HCT116 (cell line): ENCODE data around the gene F2RL2. TPM values are rescaled to one million over a fixed set of nuclear protein-coding genes. Genes with fewer than 3 reads are reported as not detected.

Source experiments
- ATAC-seq: fragments of 200-7000 bp; cut with Tn5 transposase; 2 replicates; pipeline ENCODE4 v1.9.1; 2020; ENCODE audit warnings: mild to moderate bottlenecking, moderate library complexity
- BruUV-seq: library from RNA; stranded (reverse); fragments of 400-500 nt; replicated peaks from 2 replicates; lab custom pipeline; 2021; lab: Mats Ljungman, UMichigan
- CTCF ChIA-PET: fragments of 300-600 bp; sonication (Branson Sonifier 250); formaldehyde crosslinking; loops from one replicate; lab custom pipeline; 2021; ENCODE audit warnings: antibody characterized with exemption; lab: Charles Lee
- POLR2A ChIA-PET: fragments of 300-600, 350-600 bp; sonication (Branson Sonifier 250); formaldehyde crosslinking; loops from one replicate; lab custom pipeline; 2021; ENCODE audit warnings: antibody characterized with exemption; lab: Charles Lee
- RAD21 ChIA-PET, 2 experiments: fragments of 300-600 bp; sonication (Branson Sonifier 250); formaldehyde crosslinking; loops; one replicate each; lab custom pipeline; 2023; ENCODE audit warnings: low total read pairs in 2 of 2; ENCODE audit not compliant: uncharacterized antibody in 2 of 2, unreplicated experiment in 2 of 2, low non-redundant PET in 1 of 2; lab: Charles Lee
- DNase-seq: peaks from one replicate; pipeline ENCODE4 v3.0.0-alpha.2; 2010; ENCODE audit warnings: low read depth, low spot score
- H2AFZ ChIP-seq: fragments of 200-600 bp; shearing (Covaris generic), sonication (generic); 2 replicates; pipeline ENCODE4 v1.6.1; 2017; ENCODE audit warnings: low read depth, mixed run types, mixed read lengths, antibody characterized with exemption, low read length; ENCODE audit not compliant: poor library complexity, severe bottlenecking
- H3K27ac ChIP-seq: 2 replicates; pipeline ENCODE4 v1.5.1; 2012; ENCODE audit warnings: low read depth, low read length
- H3K27me3 ChIP-seq: fragments of 200-600 bp; sonication (generic); 2 replicates; pipeline ENCODE4 v1.6.1; 2016; ENCODE audit warnings: mixed run types, low read length, mixed read lengths; ENCODE audit not compliant: insufficient read depth
- H3K36me3 ChIP-seq, 2 experiments: fragments of 200-500 bp in 1 of 2; fragments of 200-600 bp in 1 of 2; sonication (Bioruptor generic) in 1 of 2; sonication (generic) in 1 of 2; 2 replicates each; pipeline versions ENCODE4 v1.5.1 to v1.6.1; 2014 to 2016; ENCODE audit warnings: low read length in 2 of 2, inconsistent platforms in 1 of 2, mixed read lengths in 1 of 2, mixed run types in 1 of 2; ENCODE audit not compliant: insufficient read depth in 2 of 2, control insufficient read depth in 1 of 2
- H3K4me1 ChIP-seq, 2 experiments: fragments of 200-600 bp in 1 of 2; sonication (generic) in 1 of 2; 2 replicates each; pipeline versions ENCODE4 v1.5.1 to v1.6.1; 2012 to 2017; ENCODE audit warnings: low read length in 2 of 2, inconsistent platforms in 1 of 2, mild to moderate bottlenecking in 1 of 2, mixed read lengths in 1 of 2, mixed run types in 1 of 2, moderate library complexity in 1 of 2; ENCODE audit not compliant: insufficient read depth in 2 of 2, control insufficient read depth in 1 of 2
- H3K4me2 ChIP-seq: fragments of 200-600 bp; sonication (generic); 2 replicates; pipeline ENCODE4 v1.6.1; 2017; ENCODE audit warnings: mixed run types, low read length, mixed read lengths
- H3K4me3 ChIP-seq, 2 experiments: fragments of 200-600 bp in 1 of 2; sonication (generic) in 1 of 2; replicated peaks in 1 of 2; 2 replicates each; pipeline ENCODE4 v1.5.1; 2011 to 2016; ENCODE audit warnings: low read length in 2 of 2, control low read depth in 1 of 2, low read depth in 1 of 2, mild to moderate bottlenecking in 1 of 2, mixed read lengths in 1 of 2, mixed run types in 1 of 2
- H3K79me2 ChIP-seq: fragments of 200-600 bp; sonication (generic); 2 replicates; pipeline ENCODE4 v1.6.1; 2017; ENCODE audit warnings: mild to moderate bottlenecking, mixed run types, low read length, moderate library complexity, mixed read lengths; ENCODE audit not compliant: insufficient read depth
- H3K9ac ChIP-seq: fragments of 200-600 bp; sonication (generic); 2 replicates; pipeline ENCODE4 v1.6.1; 2016; ENCODE audit warnings: low read length, mixed read lengths
- H3K9me2 ChIP-seq: fragments of 200-600 bp; sonication (generic), shearing (Covaris generic); 2 replicates; pipeline ENCODE4 v1.6.1; 2017; ENCODE audit warnings: mixed run types, mild to moderate bottlenecking, moderate library complexity; ENCODE audit not compliant: insufficient read depth
- H3K9me3 ChIP-seq, 2 experiments: fragments of 200-500 bp in 1 of 2; fragments of 200-600 bp in 1 of 2; sonication (Bioruptor generic) in 1 of 2; sonication (generic) in 1 of 2; 2 replicates each; pipeline ENCODE4 v1.6.1; 2014 to 2017; ENCODE audit warnings: low read length in 2 of 2, mixed read lengths in 2 of 2, inconsistent platforms in 1 of 2, low read depth in 1 of 2, mild to moderate bottlenecking in 1 of 2, mixed run types in 1 of 2, moderate library complexity in 1 of 2; ENCODE audit not compliant: control insufficient read depth in 1 of 2, insufficient read depth in 1 of 2
- H4K20me1 ChIP-seq: fragments of 200-600 bp; sonication (generic), shearing (Covaris generic); 2 replicates; pipeline ENCODE4 v1.6.1; 2017; ENCODE audit warnings: mixed run types, mild to moderate bottlenecking, moderate library complexity; ENCODE audit not compliant: insufficient read depth
- CBX3 ChIP-seq: IDR thresholded peaks from 2 replicates; pipeline ENCODE4 v1.6.1; 2012; ENCODE audit warnings: low read depth
- CEBPB ChIP-seq: IDR thresholded peaks from 2 replicates; pipeline ENCODE4 v1.6.1; 2012; ENCODE audit warnings: low read depth
- EZH2 ChIP-seq: fragments of 200-600 bp; sonication (generic); IDR thresholded peaks from 2 replicates; pipeline ENCODE4 v1.6.1; 2017; ENCODE audit warnings: antibody characterized with exemption, mixed run types
- EZH2phosphoT487 ChIP-seq: fragments of 200-600 bp; IDR thresholded peaks from 2 replicates; pipeline ENCODE4 v1.6.1; 2018; ENCODE audit warnings: antibody characterized with exemption, borderline replicate concordance
- JUND ChIP-seq: IDR thresholded peaks from 2 replicates; pipeline ENCODE4 v1.6.1; 2012
- POLR2AphosphoS5 ChIP-seq: IDR thresholded peaks from 2 replicates; pipeline ENCODE4 v1.6.1; 2011; ENCODE audit warnings: mild to moderate bottlenecking, low read depth, low read length, moderate library complexity
- RAD21 ChIP-seq: IDR thresholded peaks from 2 replicates; pipeline ENCODE4 v1.6.1; 2012; ENCODE audit warnings: low read depth, mild to moderate bottlenecking
- SIN3A ChIP-seq: IDR thresholded peaks from 2 replicates; pipeline ENCODE4 v1.6.1; 2012; ENCODE audit warnings: low read depth
- SP1 ChIP-seq: IDR thresholded peaks from 2 replicates; pipeline ENCODE4 v1.6.1; 2012; ENCODE audit warnings: low read depth
- TCF7L2 ChIP-seq: IDR thresholded peaks from 2 replicates; pipeline ENCODE4 v1.7.0; 2011; ENCODE audit warnings: borderline replicate concordance, inconsistent platforms; ENCODE audit not compliant: insufficient read depth, insufficient read length; ENCODE audit errors: extremely low read depth
- ZNF274 ChIP-seq: fragments of 200-500 bp; sonication (Bioruptor generic); IDR thresholded peaks from 2 replicates; pipeline ENCODE4 v1.6.1; 2014; ENCODE audit warnings: mild to moderate bottlenecking, low read depth, low read length, inconsistent platforms
- intact Hi-C: fragments of 100-400 bp; cut with micrococcal nuclease; formaldehyde crosslinking; loops from 2 replicates; pipeline ENCODE4 v1.10.0; 2022
- total RNA-seq: library from RNA; stranded (reverse); gene quantifications from one replicate; pipeline ENCODE4 v1.2.1, GENCODE V29; 2021; ENCODE audit not compliant: unreplicated experiment
- TF ChIP-seq, protein P1 (sequence below): IDR thresholded peaks from 2 replicates; pipeline ENCODE4 v1.6.1; 2011; ENCODE audit warnings: mild to moderate bottlenecking, low read length, moderate library complexity; ENCODE audit not compliant: insufficient replicate concordance; ENCODE audit errors: extremely low read depth
- TF ChIP-seq, protein P2 (sequence below), 3 experiments: fragments of 200-600 bp in 1 of 3; sonication (generic) in 1 of 3; IDR thresholded peaks in 2 of 3; conservative IDR thresholded peaks in 1 of 3; 2 replicates each; pipeline ENCODE4 v1.5.1; 2012 to 2017; ENCODE audit warnings: low read depth in 2 of 3, low read length in 2 of 3, antibody characterized with exemption in 1 of 3, borderline replicate concordance in 1 of 3, control low read depth in 1 of 3, mild to moderate bottlenecking in 1 of 3, mixed read lengths in 1 of 3, mixed run types in 1 of 3, moderate library complexity in 1 of 3; ENCODE audit not compliant: insufficient read depth in 1 of 3
- TF ChIP-seq, protein P3 (sequence below): IDR thresholded peaks from 2 replicates; pipeline ENCODE4 v1.6.1; 2012
- TF ChIP-seq, protein P4 (sequence below): IDR thresholded peaks from 2 replicates; pipeline ENCODE4 v1.6.1; 2012; ENCODE audit warnings: low read depth

The F2RL2 gene
- total RNA-seq, 1 experiment from 2014 or later = 0.07 TPM

DNA sequence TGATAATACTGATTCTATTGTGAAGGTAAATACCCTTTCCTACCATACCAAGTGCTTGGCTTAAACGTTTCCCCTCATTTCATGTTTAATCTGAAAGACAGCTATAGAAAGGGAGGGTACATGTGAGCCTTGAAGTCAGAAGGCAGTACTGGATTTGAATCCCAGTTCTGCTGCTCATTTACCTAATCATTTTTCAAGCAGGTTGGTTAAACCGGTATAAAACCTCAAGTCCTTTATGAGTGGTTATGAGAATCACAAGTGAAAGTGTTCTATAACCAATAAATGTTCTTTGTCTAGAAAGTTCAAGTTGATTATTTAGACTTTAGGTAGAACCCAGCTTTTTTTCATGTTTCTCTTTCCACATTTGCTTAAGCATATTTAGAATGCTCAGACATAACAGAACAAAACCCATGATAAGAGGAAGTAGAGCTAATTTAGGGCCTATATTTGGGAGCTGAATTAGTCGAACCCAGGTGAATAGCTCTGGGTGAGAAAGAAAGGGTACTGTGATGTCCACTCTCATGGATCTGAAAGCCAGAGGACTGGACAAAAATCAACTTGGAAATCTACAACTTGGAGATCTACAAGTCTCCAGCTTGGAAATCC is 29.7 kb upstream of the F2RL2 start (continued):
- TF ChIP-seq, protein P1, sequence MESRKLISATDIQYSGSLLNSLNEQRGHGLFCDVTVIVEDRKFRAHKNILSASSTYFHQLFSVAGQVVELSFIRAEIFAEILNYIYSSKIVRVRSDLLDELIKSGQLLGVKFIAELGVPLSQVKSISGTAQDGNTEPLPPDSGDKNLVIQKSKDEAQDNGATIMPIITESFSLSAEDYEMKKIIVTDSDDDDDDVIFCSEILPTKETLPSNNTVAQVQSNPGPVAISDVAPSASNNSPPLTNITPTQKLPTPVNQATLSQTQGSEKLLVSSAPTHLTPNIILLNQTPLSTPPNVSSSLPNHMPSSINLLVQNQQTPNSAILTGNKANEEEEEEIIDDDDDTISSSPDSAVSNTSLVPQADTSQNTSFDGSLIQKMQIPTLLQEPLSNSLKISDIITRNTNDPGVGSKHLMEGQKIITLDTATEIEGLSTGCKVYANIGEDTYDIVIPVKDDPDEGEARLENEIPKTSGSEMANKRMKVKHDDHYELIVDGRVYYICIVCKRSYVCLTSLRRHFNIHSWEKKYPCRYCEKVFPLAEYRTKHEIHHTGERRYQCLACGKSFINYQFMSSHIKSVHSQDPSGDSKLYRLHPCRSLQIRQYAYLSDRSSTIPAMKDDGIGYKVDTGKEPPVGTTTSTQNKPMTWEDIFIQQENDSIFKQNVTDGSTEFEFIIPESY = no peak
- TF ChIP-seq SIN3A (no peak), EZH2phosphoT487 (no peak), CBX3 (no peak)
- TF ChIP-seq, all 23 proteins: peak for 0

DNA sequence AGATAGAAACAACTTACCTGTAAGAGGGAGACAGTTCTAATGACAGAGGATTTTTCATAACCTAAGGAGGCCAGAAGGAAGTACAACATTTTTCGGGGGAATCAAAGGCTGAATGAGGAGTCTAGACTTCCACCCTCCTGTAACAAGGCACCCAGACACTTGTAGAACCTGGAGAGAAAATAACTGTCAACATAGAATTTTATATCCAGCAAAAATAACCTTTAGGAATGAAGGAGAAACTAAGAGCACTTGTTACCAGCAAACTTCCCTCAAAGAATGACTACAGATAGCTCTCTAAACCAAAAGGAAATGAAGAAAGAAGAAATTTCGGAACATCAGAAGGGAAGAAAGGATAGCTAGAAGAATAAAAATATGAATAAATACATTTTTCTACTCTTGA is 25.9 kb upstream of the F2RL2 start:
- H3K36me3 ChIP-seq = no peaks in the 10 kb centered on the region
- no TSS peak for BruUV-seq
- no peaks in the 10 kb centered on the region for H3K27me3 ChIP-seq
- H3K4me1 ChIP-seq = no peaks in the 10 kb centered on the region
- no peak overlapping the region for H3K27ac ChIP-seq
- ChIA-PET POLR2A (no interaction called here), CTCF (no interaction called here), RAD21 (no interaction called here)
- no peak for TF ChIP-seq EZH2
- TF ChIP-seq SIN3A = no peak
- no peak for TF ChIP-seq CBX3
- no peak for TF ChIP-seq TCF7L2
- TF ChIP-seq POLR2AphosphoS5 = no peak
- no peak for TF ChIP-seq EZH2phosphoT487
- TF ChIP-seq, protein P2, sequence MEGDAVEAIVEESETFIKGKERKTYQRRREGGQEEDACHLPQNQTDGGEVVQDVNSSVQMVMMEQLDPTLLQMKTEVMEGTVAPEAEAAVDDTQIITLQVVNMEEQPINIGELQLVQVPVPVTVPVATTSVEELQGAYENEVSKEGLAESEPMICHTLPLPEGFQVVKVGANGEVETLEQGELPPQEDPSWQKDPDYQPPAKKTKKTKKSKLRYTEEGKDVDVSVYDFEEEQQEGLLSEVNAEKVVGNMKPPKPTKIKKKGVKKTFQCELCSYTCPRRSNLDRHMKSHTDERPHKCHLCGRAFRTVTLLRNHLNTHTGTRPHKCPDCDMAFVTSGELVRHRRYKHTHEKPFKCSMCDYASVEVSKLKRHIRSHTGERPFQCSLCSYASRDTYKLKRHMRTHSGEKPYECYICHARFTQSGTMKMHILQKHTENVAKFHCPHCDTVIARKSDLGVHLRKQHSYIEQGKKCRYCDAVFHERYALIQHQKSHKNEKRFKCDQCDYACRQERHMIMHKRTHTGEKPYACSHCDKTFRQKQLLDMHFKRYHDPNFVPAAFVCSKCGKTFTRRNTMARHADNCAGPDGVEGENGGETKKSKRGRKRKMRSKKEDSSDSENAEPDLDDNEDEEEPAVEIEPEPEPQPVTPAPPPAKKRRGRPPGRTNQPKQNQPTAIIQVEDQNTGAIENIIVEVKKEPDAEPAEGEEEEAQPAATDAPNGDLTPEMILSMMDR (IDR thresholded peaks at IDR 0.05 in 2 of 3, conservative IDR thresholded peaks at IDR 0.05 in 1 of 3; ENCODE audit: borderline replicate concordance in 1 of 3, insufficient read depth in 1 of 3, low read depth in 2 of 3, low read length in 2 of 3) = no peak
- TF ChIP-seq ZNF274 = no peak
- TF ChIP-seq RAD21 = no peak
- TF ChIP-seq, protein P3, sequence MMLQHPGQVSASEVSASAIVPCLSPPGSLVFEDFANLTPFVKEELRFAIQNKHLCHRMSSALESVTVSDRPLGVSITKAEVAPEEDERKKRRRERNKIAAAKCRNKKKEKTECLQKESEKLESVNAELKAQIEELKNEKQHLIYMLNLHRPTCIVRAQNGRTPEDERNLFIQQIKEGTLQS = no peak
- no peak for TF ChIP-seq SP1
- TF ChIP-seq, protein P4, sequence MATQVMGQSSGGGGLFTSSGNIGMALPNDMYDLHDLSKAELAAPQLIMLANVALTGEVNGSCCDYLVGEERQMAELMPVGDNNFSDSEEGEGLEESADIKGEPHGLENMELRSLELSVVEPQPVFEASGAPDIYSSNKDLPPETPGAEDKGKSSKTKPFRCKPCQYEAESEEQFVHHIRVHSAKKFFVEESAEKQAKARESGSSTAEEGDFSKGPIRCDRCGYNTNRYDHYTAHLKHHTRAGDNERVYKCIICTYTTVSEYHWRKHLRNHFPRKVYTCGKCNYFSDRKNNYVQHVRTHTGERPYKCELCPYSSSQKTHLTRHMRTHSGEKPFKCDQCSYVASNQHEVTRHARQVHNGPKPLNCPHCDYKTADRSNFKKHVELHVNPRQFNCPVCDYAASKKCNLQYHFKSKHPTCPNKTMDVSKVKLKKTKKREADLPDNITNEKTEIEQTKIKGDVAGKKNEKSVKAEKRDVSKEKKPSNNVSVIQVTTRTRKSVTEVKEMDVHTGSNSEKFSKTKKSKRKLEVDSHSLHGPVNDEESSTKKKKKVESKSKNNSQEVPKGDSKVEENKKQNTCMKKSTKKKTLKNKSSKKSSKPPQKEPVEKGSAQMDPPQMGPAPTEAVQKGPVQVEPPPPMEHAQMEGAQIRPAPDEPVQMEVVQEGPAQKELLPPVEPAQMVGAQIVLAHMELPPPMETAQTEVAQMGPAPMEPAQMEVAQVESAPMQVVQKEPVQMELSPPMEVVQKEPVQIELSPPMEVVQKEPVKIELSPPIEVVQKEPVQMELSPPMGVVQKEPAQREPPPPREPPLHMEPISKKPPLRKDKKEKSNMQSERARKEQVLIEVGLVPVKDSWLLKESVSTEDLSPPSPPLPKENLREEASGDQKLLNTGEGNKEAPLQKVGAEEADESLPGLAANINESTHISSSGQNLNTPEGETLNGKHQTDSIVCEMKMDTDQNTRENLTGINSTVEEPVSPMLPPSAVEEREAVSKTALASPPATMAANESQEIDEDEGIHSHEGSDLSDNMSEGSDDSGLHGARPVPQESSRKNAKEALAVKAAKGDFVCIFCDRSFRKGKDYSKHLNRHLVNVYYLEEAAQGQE = no peak
- TF ChIP-seq JUND = no peak
- no peak for TF ChIP-seq CEBPB
- H2AFZ ChIP-seq = no peak overlapping the region
- intact Hi-C loops = no loop called here
- H3K4me3 ChIP-seq = no peak overlapping the region
- DNase-seq (no peak), ATAC-seq (no peak)
- H3K4me2 ChIP-seq = no peak overlapping the region
- peaks cover 7 to 9% of the 10 kb centered on the region in 2 experiments; a peak in 2 of 4 replicates for H3K9me3 ChIP-seq
- no peaks in the 10 kb centered on the region for H3K9me2 ChIP-seq
- H4K20me1 ChIP-seq = no peaks in the 10 kb centered on the region
- H3K79me2 ChIP-seq = no peaks in the 10 kb centered on the region
- no peak overlapping the region for H3K9ac ChIP-seq
